Stimulated activated CD8-positive, alpha-beta memory T cell treated with anti-CD3 and anti-CD28 coated beads, Interleukin-2, amount 100 ng/mL, for 48 hours (primary cell): ENCODE measurements around the gene LPIN2.
A peak's percentile ranks its signal among the peaks of the same experiment; 100 is the strongest.
"Not testable (repeated sequence)": the region's sequence is repeated elsewhere in the genome, so short reads cannot be mapped to it uniquely, and the experiment has no call there.

ENCODE experiments used
- DNase-seq, 2 donors: peaks; one replicate each; pipeline ENCODE4 v3.0.0-alpha.2; 2020; ENCODE audit warnings: low read depth in 2 of 2

Gene LPIN2

DNA sequence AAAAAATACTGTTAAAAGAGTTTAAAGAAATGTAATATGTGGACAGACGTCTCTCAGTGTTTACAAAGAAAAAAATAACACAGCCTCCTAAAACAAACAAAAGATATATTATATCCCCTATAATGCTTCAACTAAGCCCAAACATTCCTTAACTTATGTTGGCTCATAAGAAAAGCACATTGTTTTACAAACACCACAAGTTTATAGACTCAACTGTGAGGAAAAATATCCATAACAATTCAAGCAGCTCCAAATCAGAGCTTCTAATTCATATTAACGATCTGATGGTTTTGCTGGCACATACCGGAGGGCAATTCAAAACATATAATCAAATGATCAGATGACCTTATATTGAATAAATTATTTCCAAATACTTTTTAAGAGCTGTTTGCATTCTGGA is 5.5 kb downstream of the LPIN2 start:
- no peak for DNase-seq

GRCh38 chr18:3005462-3005861 is 7.5 kb downstream of the LPIN2 start:
- DNase-seq, result no peak

DNA sequence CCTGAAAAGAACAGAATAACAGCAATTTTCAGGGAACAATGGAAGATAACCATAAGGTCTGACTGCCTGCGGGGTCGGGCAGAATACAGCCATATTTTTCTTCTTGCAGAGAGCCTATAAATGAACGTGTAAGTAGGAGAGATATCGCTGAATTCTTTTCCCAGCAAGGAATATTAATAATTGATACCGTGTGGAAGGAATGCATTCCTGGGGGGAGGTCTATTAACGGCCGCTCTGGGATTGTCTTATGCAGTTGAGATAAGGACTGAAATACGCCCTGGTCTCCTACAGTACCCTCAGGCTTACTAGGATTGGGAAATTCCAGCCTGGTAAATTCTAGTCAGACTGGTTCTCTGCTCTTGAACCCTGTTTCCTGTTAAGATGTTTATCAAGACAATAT is 9.2 kb downstream of the LPIN2 start:
- DNase-seq, result not testable (repeated sequence)

GRCh38 chr18:3002732-3003131 is 10.2 kb downstream of the LPIN2 start:
- no peak for DNase-seq

- no peak for DNase-seq
Observed at GRCh38 chr18:2998644-2999043, 14.3 kb downstream of the LPIN2 start.

DNA sequence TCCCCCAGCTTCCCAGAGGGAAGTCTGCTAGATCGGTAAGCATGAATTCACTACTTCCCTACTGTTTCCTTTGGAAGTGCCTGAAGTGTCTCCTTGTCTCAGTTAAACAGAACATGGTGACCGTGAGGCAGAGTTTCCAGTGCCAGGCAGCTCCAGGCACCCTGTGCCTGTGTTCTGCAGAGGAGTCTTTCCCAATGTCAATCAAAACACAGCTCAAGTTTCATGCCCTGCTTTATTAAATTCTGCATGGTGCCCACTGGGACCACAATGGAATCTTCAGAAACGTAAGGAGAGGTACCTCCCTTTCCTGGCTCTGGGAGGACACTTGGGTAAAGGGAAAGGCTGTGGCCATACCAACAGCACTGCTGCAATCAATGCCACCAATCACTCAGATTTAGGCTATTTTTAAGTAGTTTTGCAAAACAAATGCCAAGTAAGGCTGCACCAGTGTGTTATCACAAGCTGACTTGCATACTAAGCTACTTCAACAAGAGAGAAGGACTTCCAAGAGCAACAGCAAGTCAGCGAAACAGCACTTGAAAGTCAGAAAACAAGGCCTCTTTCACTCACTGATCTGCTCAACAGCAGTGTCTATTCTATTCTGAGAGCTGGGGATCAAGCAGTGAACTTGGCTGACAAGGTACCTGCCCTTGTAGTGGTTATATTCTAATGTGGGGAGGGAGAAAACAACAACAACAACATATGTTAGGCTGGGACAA is 14.9 kb downstream of the LPIN2 start:
- DNase-seq, result no peak

DNA sequence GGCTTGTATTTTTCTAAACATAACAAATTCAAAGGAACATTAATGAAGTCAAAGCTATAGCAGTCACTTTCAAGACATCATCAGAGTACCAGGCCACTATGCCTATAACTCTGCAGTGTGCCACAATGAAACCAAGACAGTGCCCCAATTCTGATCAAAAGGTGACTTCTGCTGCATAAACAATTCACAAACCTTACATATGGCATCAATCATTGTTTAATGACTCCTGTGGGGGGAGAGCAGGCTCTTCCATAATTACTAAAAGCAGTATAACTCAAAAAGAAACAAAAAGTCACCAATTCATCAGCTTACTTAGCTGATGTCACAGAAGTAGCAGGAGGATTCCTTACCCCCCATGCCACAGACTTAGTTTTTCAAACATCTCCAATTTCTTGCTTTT is 15.5 kb downstream of the LPIN2 start:
- DNase-seq, result no peak

GRCh38 chr18:2994603-2995432 is 18.1 kb downstream of the LPIN2 start:
- DNase-seq, result peak; percentile 59 to 62

- DNase-seq, result no peak
Observed at GRCh38 chr18:2994020-2994589, 18.8 kb downstream of the LPIN2 start.

DNA sequence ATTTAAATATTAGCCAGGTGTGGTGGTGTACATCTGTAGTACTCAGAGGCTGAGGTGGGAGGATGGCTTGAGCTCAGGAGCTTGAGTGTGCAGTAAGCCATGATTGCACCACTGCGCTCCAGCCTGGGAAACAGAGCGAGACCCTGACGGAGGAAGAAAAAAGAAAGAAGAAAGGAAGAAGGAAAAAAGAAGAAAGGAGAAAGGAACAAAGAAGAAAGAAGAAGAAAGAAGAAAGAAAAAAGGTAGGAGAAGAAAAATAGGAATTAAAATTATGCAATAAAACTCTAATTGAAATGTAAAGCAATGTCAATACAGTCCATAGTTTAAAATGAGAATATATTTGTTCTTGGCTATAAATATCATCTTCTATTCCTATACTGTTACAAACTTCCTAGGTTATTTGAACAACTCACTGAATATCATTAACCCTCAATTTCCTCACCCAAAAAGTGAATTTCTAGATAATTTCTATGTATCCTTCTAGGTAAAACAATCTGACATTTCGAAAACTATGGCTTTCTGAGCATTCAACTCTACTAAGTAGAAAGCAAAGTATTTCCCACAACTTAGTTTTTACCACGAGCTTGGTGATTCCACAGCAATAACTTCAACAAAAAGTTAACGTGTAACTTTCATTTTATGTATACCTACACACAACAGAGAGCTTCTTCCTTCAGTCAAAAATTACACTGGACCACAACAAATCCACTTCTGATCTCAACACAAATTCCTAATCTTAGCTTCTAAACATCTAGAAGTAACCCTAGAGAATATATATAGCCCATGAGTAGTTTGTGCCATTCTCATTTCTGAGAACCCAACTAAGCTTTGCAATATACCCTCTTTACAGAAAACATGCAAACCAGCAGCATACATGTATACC is 19.7 kb downstream of the LPIN2 start:
- DNase-seq, result no peak

- DNase-seq, result no peak
Observed at GRCh38 chr18:2990956-2991640, 21.8 kb downstream of the LPIN2 start.

DNA sequence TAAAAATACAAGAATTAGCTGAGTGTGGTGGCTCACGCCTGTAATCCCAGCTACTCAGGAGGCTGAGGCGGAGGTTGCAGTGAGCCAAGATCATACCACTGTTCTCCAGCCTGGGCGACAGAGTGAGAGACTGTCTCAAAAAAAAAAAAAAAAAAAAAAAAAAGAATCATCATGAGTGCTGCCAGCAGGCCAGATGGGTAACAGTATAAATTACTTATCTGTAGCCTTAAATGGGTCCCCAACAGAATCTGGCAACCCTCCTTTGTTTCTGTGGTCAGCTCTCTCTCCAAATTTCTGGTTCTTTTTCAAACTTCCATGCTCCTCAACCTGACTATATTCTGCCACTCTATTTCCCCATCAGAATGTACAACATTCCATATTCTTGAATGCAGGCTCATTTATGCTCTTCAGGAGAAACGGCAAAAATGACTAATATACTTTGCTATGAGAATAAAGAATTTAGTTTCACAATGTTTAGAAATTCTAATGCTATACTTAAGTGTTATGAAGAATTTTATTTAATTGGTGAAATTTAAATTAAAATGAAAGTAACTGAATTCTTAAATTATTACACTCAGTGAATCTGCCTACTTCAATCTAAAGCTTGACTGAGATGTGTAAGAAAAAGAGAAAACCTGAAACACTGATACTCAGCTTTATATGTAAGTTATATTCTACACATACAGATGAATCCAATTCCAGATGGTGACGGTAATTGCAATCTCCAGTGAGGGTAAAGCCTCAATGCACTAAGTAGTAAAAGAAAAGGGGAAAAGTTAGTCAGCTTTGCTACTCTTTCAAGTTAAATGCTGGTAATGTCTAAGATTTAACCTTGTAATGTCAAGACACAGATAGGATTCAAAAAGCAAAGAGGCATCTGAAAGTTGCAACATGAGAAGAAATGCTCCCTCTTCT is 24.8 kb downstream of the LPIN2 start:
- no peak for DNase-seq

DNA sequence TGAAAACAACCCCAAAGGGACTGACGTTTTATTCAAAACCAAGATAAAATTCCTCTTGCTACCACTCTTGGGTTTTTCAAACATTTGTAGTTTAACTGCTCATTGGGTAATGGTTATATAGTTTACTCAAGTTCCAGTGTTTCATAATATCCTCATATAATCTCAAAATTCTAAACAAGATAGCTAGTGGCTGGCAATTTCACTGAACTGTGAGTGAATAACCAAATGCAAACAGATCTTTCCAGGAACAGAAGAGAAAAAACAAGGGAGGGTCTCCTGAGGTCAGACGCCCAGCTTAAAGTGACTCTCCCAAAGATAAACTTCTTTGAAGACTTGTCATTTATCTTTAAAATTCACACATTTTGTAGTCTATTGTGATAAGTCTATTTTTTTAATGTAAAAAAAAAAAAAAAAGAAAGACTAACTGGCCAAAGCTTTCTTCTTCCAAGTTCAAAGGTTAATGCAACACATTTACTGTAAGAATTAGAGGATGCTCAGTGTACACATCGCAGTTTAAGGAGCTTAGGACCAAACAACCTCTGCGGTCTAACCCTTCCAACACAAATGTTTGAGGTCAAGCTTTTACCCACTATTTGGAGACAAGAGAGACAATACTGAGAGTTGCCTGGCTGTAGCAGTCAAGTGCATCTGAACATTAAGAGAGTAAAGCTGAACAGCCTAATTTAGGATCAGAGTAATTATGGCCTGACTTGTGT is 26.6 kb downstream of the LPIN2 start:
- DNase-seq, result no peak

GRCh38 chr18:2985628-2986027 is 27.3 kb downstream of the LPIN2 start:
- DNase-seq, result no peak

DNA sequence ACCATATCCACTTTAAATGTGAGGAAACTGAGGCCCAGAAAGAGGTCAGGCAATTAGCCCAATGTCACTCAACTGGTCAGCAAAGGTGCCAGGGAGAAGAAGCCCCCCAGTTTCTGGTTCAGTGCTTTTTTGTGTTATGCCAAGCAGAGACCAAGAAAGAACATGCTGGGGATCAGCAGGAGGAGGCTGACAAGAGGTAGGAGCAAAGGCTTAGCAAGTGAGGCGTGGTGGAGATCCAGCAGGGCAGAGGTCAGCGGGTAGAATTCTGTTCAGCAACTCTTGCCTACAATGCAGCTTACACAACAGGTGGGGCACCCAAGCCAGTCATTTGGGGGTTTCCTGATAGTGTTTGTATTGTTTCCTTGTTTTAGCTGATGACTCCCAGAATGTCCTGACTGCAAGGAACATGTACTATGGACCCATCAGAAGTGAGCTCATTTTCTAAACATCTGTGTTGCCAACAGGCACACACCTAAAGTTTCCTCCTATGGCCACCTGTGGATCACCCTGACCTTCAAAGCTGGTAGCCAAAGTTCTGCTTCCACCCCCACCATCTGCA is 28.2 kb downstream of the LPIN2 start:
- no peak for DNase-seq

- DNase-seq, result no peak
Observed at GRCh38 chr18:2984091-2984490, 28.9 kb downstream of the LPIN2 start.

GRCh38 chr18:2983296-2983695 is 29.6 kb downstream of the LPIN2 start:
- no peak for DNase-seq

GRCh38 chr18:2982452-2983269 is 30.3 kb downstream of the LPIN2 start:
- DNase-seq, result no peak
